Activated CD4-positive, alpha-beta T cell treated with anti-CD3 and anti-CD28 coated beads, Interleukin-10, Interleukin-2, amounts not matched to agents 100 ng/mL and 50 ng/mL, durations not matched to agents 16 hours and 8 hours (primary cell): ENCODE data around the gene LRP1.

Source experiments
- DNase-seq: peaks from one replicate; pipeline ENCODE4 v3.0.0-alpha.2; 2020

The LRP1 gene

DNA sequence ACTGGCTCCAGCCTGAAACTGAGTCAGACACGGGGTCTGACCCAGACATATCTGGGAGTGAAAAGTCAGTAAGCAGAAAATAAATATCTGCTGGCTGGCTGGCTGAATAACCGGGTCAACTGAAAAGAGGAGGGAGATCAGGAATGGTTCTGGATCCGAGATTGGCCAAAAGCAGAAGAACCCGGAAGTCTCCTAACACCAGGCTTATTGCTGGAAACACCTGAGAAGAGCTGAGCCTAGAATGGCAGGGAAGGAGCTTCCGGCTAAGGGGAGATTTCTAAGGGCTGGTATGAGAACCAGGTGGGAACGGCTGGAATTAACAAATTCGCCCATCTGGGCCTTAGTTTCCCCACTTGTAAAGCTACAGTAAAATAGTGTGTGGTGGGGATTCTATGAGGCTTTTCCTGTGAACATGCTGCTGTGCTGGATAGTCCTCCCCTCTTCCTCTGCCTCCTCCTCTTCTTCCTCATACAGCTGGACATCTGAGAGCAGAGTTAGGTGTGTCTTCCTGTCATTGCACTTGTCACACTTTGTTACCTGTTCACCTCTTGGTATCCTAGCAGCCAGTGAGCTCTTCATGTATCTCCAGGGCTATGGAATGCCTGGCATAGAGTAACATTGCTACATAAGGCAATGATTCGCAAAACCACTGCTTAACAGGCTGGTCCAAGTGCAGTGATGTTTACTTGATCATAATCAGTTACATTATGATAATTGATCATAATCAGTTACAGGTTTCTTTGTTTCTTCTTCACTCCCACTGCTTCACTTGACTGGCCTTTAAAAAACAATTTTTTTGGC, 99.2 kb downstream of the LRP1 start:
- DNase-seq, result no peak

DNA sequence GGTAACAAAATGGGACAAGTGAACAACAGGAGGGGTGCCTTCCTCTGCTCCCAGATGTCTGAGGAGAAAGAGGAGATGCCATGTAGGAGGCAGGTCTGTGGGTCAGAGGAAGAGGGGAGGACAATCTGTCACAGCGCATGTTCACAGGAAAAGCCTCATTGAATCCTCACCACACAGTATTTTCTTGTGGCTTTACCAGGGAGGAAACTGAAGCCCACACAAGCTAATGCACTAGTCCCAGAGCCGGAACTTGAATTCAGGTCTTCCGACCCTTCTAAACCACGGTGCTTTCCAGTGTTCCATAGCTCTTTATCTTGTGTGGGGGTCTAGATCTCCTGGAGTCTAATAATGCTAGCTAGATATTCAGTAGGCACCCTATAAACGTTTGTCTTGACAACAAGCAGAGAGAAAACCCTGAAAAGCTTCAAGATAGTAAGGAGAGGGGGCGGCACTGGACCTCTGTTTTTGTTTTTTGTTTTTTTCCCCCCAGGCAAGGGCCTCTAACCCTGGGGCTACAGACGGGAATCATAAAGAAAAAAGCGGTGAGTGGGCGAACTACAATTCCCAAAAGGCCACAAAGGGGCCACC, 100.9 kb downstream of the LRP1 start:
- peak; percentile 65 for DNase-seq

DNA sequence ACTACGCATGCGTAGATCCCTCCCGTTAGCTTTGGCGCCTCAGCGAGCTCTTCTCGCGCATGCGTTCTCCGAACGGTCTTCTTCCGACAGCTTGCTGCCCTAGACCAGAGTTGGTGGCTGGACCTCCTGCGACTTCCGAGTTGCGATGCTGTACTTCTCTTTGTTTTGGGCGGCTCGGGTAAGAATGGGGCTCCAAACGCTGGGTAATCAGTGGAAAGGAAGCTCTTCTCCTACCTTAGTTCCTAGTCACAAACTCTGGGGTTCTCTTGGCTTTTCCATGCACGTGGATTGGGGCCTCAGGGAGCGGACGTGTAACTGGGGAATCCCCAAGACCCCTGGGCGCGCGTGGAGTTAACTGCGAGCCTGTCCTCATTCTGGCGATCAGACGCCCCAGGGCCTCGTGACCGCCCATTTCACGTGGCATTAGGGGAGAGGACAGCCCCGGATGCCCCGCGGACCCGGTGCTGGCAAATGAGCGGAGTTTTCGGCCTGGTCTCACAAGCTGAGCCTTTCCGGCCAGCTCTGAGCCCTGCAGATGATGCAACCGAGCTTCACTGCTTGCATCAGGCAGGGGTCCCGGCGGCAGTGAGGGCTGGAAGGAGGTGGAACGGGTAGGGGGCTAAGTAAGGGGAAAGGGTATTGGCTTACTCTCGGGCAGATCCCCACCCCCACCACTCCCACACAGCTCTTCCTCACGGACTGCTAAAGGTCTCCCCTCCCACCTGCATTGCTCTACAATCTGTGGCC, 101.5 kb downstream of the LRP1 start, which contains the start of gene SHMT2:
Gene SHMT2, plus strand, starts transcription at position 78 of the 747 bp plus-strand sequence. Its CDS starts 68 bp downstream, at position 146.
- peak; percentile 98 for DNase-seq

DNA sequence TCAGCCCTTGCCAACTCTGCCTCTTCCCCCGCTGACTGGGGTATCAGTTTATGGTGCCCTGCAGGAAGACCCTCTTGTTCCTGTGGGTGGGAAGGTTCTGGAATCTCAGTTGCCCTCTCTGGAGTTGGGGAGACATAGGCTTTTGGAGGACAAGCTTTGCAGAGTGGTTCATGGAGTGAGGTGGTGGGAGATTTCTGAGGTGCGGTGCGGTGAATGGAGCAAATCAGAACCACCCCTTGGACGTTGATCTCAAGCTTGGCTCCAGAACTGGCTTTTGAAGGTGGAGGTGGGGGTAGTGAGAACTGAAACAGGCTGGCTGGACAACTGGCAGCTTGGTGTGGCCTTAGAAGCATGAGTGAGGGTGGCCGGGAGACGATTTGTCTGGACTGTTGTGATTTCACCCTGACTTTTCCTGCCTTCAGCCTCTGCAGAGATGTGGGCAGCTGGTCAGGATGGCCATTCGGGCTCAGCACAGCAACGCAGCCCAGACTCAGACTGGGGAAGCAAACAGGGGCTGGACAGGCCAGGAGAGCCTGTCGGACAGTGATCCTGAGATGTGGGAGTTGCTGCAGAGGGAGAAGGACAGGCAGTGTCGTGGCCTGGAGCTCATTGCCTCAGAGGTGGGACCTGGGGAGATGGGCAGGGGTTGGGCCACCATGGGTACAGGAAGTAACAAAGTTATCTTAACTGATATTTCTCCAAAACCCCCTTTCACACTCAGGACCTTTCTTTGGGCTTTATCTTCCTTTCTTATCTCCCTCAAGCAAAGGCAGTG, 102.3 kb downstream of the LRP1 start:
- DNase-seq, result no peak

DNA sequence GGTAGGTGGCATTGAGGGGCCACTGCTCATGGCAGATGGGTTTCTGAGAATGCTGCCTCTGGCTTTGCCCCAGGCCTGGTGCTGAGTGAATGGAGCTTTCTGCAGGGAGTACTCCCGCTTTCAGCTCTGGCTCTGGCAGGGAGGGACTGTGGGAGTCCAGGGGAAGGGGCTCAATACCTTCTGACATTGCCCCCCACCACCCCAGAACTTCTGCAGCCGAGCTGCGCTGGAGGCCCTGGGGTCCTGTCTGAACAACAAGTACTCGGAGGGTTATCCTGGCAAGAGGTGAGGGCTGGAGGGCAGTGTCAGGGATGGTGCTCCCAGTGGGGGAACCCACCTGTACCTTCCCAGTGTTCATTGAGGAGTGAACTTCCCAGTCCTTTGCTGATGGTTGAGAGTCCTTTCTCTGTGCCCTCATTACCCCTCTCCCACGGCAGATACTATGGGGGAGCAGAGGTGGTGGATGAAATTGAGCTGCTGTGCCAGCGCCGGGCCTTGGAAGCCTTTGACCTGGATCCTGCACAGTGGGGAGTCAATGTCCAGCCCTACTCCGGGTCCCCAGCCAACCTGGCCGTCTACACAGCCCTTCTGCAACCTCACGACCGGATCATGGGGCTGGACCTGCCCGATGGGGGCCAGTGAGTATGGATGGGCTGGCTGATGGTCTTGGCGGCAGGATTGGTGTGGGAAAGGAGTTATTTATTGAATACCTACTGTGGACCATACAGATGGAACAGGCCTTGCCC, 103.2 kb downstream of the LRP1 start:
- DNase-seq, result no peak

DNA sequence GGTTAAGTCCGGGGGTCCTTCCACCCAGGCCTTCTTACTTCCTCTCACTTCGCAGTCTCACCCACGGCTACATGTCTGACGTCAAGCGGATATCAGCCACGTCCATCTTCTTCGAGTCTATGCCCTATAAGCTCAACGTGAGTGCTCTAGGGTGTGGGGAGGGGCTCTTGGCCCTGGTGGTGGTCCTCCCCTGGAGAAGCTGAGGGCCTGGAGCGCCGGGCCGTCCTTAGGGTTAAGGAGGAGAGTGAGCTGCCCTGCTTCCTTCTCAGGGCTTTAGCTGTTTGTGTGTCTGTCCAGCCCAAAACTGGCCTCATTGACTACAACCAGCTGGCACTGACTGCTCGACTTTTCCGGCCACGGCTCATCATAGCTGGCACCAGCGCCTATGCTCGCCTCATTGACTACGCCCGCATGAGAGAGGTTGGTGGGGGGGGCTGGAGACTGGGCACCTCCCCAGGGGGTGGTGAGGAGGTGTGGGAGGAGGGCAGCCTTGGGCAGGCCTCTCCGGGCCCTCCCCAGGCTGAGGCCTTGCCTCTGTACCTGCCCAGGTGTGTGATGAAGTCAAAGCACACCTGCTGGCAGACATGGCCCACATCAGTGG, 104.0 kb downstream of the LRP1 start:
- DNase-seq, result no peak

DNA sequence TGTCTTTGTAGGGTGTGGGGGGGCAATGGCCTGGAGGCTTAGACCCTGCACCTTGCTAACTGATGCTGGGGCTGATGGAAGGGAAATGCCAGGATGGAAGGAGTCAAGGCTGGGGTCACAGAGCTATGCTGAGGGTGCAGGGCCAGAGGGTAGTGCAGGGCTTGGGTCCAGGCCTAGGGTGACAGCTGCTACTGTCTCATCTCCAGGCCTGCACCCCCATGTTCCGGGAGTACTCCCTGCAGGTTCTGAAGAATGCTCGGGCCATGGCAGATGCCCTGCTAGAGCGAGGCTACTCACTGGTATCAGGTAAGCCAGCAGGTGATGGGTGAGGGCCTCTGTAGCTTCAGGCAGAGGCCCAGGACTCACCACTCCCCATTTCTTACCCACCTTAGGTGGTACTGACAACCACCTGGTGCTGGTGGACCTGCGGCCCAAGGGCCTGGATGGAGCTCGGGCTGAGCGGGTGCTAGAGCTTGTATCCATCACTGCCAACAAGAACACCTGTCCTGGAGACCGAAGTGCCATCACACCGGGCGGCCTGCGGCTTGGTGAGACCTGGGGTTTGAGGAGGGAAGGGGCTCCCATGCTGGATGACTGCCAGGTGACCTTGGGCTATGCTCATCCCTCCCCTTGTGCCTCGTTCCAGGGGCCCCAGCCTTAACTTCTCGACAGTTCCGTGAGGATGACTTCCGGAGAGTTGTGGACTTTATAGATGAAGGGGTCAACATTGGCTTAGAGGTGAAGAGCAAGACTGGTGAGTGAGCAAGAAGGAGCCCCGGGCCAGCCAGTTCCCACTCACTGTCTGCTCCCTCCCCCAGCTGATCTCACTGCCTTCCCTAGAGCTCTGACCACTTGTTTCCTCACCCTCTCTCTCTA, 105.3 kb downstream of the LRP1 start:
- no peak for DNase-seq

DNA sequence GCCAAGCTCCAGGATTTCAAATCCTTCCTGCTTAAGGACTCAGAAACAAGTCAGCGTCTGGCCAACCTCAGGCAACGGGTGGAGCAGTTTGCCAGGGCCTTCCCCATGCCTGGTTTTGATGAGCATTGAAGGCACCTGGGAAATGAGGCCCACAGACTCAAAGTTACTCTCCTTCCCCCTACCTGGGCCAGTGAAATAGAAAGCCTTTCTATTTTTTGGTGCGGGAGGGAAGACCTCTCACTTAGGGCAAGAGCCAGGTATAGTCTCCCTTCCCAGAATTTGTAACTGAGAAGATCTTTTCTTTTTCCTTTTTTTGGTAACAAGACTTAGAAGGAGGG, 105.9 kb downstream of the LRP1 start:
- DNase-seq, result no peak

DNA sequence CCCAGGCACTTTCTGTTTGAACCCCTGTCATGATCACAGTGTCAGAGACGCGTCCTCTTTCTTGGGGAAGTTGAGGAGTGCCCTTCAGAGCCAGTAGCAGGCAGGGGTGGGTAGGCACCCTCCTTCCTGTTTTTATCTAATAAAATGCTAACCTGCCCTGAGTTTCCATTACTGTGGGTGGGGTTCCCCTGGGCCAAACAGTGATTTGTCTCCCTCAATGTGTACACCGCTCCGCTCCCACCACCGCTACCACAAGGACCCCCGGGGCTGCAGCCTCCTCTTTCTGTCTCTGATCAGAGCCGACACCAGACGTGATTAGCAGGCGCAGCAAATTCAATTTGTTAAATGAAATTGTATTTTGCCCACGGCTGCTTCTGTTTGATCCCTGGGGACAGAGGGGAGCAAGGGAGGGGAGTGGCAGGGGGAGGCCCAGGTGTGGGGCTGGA, 106.3 kb downstream of the LRP1 start:
- no peak for DNase-seq

DNA sequence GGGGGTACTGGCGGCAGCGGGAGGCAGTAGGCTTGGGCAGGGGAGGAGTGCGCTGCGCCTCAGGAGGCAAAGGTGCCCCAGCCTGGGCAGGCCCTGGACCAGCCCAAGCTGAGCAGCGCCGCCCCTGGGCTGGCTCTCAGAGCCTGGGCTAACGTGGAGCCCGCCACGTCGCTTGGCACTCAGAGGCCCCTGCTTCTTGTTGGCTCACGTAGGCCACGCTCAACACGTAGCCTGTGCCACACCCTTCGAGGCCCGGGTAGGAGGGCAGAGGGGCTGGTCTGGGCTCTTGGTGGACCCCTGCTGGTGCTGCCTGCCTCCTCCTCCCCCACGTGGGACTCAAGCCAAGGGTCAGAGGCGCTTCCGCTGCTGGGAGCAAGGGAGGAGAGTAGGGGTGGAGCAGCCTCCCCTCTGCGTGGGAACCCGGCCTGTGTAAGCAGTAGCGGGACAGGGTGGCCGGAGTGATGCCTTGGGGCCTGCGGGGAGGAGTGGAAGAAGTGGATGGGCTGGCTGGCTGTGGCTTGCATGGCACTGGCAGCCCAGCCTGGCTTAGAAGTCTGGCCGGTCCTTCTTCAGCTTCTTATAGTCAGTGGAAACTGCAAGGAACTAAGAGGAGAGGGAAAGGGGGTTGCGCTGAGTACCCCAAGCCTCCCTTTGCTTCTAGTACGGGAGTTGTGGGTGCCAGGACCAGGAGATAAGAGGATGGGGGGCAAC, 106.9 kb downstream of the LRP1 start:
- DNase-seq, result no peak

DNA sequence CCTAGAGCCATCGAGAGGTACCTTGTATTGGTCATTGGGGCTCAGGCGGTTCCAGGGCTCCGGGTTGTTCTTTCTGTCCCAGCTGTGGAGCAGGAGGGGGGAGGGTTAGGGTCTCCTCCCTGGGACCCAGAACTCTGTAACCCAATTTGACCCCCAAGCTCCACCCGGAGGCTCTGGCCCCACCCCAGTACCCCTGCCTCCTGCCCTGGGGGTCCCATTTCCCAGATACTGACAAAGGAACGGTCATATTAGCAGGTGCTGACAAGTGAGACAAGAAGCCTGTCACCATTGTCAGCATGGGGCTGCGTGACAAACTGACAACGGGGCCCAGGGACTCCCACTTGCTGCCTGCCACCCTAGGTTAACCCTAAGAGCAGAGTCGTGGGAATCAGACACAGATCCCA, 107.4 kb downstream of the LRP1 start:
- DNase-seq, result no peak

DNA sequence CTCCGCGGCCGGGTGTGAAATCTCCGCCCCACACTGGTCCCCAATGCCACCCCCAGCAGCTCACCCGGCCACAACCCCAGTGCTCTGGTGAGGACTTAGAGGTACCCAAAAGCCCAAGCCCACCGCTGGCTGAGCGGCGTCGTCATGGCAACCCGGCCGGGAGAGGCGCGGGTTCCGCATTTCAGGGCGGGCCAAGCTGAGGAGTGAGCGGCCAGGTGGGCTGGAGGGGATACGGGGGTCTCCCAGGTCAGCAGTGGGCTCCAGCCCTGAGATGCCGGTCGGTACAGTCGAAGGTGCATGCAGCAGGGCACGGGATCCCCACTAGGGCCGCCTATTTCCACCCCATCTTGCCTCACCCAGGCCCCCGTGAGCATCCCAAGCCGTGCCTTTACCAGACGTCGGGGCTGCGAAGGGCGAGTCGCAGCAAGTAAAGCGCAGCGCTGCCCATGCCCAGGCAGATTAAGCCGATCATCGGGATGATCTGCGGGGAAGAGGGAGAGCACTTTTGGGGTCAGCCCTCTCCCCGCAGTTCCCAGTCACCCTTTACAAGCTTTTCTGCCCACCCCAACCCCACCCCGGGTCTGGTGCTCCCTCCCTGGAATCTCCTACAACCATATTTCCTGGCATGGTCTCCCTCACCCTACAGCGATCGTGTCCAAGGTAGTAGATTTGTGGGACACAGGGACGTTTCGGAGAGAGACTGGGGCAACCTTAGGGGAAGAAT, 108.1 kb downstream of the LRP1 start:
- no peak for DNase-seq

DNA sequence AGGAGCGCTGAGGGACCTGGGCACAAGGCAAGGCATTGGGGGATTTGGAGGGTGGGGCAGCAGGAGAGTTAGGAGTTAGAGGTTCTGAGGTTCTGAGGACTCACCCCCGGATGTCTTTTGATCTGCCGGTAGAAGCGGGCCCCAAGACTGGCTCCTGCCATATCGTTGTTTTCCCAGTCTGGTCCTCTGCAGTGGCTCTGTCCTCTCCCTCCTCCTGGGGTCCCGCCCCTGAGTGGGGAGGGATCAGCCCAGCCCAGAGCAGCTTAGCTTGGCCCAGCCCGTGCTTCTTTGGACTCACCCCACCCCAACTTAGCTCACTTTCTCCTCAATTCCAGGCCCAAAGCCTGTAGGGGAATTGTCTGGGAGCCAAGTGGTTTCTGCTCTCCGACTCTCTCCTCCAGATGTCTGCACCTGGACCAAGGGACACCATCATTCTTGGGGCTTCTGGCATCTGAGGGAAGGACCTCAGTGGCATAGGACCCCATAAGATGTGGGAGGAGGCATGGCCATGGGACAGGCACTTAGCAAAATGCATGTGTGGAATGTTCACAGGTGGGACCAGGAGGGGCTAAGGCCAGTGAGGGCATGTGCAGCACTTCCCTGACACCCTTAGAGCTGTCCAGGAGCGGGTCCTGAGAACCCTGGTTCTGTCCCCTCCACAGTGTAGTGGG, 108.8 kb downstream of the LRP1 start:
- no peak for DNase-seq

DNA sequence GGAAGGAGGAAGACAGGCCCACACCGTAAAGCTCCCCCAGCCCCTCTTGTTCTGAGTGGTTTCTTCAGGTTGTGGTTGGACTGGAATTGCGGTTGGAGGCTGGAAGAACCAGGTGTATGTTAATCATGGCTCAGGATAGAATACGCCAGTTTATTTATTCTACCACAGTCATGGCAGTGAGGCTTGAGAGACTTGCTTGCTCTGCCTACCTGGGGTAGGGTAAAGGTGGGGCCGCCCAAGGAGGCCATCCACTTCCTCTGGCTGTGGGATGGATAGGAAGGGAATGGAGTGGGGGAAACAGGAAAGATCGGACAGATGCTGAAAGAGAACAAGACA, 109.3 kb downstream of the LRP1 start:
- DNase-seq, result no peak

DNA sequence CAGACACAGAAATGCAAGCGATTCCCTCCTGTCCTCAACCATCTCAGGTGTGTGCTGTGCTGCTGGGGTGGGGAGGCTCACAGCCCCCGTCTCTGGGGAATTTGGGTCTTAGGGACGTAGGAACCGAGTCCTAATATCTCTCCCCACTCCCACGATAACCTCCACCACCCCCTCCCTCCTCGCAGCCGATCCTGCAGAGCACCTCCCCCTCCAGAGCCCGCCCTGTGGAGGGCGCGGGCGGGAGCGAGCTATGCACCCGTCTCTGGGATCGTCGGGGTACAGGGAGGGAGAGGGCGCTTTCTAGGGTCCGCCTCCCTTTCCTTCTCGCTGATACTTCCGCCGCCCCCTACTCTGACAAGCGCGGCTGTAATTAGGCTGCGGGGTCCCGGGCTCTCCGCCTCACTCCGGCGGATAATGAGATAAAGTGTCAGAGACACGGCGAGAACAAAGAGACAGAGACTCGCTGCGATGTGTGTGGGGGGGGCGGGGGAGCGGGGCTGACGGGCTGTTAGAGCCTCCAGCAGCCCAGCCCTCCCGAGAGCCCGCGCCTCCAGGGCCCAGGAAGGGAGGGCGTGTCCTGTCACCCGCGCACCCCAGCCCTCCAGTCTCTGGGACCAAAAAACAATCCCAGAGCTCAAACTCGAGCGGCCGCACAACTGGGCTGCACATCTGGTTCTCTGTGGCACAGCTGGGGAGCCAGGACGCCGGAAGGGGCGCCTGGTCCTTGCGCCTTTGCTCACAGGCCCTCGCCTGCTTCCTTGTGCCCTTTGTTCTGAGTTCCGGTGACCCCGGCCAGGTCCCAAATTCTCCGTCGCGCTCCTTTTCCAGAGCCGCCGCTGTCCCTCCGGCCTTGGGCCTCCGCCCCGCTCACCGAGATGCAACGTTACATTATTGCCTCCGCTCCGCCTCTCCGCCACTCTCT, 109.9 kb downstream of the LRP1 start:
- DNase-seq, result peak; percentile 59

DNA sequence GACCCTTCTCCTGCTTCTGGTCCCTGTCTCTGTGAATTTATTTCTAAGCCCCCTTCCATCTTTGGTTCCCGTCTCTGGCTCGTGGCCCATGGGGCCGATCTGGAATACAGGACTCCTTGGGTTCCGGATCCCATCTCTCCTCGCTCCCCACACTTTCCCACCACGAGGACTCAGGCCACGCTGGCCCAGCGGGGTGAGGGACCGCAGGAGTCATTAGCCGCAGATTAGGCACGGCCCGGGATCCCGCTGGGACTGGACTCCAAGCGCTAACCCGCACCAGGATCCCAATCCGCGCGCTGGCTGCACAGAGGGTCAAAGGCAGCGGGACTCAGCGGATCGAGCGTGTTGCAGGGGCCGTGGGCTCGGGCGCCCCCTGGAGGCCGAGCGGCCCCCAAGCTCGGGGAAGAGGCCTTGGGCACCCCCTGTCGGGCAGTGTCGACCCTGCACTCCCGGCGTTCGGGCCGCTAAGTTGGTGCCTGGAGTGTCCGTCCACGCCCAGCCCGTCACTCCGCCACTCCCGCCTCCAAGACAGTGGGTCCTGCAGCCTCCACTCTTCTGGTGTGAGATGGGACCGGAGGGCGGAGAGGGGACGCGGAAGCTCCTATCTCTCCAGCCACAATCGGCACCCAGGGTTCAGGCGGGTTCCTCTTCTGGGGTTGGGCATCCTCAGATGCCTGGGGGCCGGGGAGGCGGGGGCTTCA, 110.7 kb downstream of the LRP1 start:
- peak; percentile 93 for DNase-seq

DNA sequence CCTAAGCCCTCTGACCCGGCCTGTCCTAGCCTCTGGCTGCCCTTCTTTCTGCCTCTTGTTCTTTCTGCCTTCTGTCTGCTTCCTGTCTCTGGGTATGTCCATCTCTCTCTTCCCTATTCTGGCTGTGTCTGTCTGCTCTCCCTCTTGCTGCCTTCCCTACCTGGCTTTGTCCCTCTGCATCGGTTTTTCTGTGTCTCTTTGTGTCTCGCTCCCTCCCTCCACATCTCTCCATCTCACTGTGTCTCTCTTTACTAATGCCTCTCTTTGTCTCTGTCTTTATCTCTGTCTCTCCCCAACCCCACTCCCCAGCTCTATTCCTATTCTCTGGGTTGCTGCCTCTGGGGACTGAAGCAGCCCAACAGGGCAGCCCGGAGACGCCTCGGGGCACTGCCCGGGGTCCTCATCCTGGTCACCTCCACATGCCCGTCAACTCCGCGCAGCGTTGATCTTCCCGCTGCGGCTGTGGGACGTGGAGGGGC, 111.3 kb downstream of the LRP1 start:
- no peak for DNase-seq
